Measurements from ENCODE around the gene ATAD3C.
"Not testable (repeated sequence)": the region's sequence is repeated elsewhere in the genome, so short reads cannot be mapped to it uniquely, and the experiment has no call there.

The ATAD3C gene

GRCh38 chr1:1480488-1480867 lies 31.0 kb downstream of the ATAD3C start:
- not testable (repeated sequence) for DNase-seq

GRCh38 chr1:1481811-1482210 lies 32.3 kb downstream of the ATAD3C start:
- not testable (repeated sequence) for DNase-seq

DNA sequence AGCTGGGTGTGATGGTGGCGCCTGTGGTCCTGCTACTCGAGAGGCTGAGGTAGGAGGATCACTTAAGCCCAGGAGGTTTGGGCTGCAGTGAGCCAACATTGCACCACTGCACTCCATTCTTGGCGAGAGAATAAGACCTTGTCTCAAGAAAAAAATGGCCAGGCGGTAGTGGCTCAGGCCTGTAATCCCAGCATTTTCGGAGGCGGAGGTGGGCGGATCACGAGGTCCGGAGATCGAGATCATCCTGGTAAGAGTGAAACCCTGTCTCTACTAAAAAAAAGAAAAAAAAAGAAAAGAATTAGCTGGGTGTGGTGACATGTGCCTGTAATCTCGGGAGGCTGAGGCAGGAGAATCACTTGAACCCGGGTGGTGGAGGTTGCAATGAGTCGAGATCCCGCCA lies 33.4 kb downstream of the ATAD3C start:
- no peak for DNase-seq

DNA sequence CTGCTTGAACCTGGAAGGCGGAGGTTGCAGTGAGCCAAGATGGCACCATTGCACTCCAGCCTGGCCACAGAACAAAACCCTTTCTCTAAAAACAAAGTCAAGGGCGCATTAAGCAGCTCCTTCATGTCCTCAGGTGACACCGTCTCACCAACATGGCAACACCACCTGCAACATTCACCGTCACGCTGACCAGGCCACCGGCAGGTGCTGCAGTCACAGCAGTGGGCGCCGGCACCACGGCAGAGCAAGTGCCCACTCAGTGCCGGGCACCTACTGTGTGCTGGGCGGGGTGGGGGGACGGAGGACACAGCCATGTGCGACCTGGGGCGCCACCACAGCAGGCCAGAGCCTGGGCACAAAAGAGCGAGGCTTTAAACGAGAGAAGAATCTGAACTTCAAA lies 34.2 kb downstream of the ATAD3C start:
- DNase-seq: no peak

- not testable (repeated sequence) for DNase-seq
Measured at GRCh38 chr1:1484976-1485750, 35.7 kb downstream of the ATAD3C start.

- not testable (repeated sequence) for DNase-seq
Measured at GRCh38 chr1:1485755-1486317, 36.3 kb downstream of the ATAD3C start.

DNA sequence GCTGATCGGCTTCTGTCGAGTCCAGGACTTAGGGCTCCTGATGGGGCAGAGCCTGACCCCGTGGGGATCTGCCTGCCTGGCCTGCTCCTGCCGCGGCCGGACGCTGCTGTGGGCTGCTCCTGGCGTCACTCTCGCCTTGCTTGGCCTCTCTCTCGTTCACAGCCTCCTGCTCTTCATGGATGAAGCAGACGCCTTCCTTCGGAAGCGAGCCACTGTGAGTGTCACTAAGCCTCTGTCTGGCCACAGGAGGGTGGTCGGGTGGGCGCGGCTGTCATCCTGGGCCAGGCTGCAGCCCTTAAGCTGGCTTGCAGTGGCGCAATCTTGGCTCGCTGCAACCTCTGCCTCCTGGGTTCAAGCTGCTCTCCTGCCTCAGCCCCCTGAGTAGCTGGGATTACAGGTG lies 38.2 kb downstream of the ATAD3C start:
- DNase-seq: no peak

GRCh38 chr1:1489231-1489630 lies 39.7 kb downstream of the ATAD3C start:
- DNase-seq: no peak

- no peak for DNase-seq
Measured at GRCh38 chr1:1489861-1490260, 40.4 kb downstream of the ATAD3C start.

DNA sequence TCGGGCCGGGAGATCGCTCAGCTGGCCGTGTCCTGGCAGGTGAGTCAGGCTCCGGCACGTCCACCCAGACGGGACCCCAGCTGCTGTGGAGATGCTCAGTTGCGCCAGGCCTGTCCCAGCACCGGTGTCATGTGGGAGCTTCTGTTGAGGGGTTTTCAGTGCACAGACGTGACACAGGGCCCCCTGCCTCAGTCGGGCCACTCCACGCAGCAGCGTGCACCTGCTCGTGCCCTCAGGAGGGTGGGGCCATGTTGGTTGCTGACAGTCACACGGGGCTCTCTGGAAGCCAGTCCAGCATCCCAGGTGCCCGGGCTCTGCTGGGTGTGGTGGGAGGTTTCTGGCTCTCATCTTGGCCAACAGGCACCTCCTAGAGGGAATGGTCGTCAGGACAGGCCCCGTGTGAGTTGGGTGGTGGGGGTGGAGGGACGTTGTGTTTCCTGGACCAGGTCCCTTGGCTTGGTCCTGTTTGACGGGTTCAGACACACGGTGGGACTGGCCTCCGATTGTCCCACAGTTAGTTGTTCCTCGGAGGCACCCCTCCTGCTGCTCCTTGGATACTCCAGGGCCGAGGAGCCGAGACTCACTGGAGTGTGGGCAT lies 41.2 kb downstream of the ATAD3C start:
- DNase-seq: no peak

GRCh38 chr1:1491601-1492000 lies 42.1 kb downstream of the ATAD3C start:
- DNase-seq: no peak

DNA sequence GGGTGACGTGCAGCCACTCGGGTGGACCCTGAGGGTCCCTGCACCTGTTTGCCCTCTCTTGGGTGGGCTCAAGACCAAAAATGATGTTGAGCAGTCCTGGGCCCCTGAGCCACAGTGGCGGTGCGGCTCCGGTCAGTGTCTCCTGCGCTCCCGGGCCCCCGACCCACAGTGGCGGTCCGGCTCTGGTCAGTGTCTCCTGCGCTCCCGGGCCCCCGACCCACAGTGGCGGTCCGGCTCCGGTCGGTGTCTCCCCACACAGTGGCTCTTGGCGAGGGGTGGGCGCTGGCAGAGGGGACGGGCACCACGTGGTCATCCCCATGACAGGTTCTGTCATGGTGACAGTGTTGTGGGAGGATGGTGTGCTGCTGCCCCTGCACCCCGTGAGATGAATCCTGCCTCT lies 44.8 kb downstream of the ATAD3C start:
- DNase-seq: not testable (repeated sequence)

DNA sequence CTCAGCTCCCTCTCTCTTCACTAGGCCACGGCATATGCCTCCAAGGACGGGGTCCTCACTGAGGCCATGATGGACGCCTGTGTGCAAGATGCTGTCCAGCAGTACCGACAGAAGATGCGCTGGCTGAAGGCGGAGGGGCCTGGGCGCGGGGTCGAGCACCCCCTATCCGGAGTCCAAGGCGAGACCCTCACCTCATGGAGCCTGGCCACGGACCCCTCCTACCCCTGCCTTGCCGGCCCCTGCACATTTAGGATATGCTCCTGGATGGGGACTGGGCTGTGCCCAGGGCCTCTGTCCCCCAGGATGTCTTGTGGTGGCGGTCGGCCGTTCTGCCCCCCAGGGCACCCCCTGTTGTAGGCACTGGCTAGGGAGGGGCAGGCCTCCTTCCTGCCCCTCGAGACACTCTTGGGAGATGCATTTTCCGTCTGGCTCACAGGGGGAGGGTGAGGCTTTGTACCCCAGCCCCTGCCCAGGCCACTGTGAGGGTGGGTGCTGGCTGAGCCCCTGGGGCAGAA lies 46.0 kb downstream of the ATAD3C start:
- not testable (repeated sequence) for DNase-seq

GRCh38 chr1:1504777-1505365 lies 55.4 kb downstream of the ATAD3C start:
- peak; percentile 65 for DNase-seq

GRCh38 chr1:1505366-1505798 lies 55.9 kb downstream of the ATAD3C start:
- not testable (repeated sequence) for DNase-seq

DNA sequence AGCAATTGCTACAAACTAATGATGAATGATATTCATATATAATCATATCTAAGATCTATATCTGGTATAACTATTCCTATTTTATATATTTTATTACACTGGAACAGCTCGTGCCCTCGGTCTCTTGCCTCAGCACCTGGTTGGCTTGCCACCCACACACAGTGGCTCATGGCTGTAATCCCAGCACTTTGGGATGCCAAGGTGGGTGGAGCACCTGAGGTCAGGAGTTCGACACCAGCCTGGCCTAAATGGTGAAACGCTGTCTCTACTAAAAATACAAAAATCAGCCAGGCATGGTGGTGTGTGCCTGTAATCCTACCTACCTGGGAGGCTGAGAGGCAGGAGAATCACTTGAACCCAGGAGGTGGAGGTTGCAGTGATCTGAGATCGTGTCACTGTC lies 56.3 kb downstream of the ATAD3C start:
- DNase-seq: not testable (repeated sequence)

DNA sequence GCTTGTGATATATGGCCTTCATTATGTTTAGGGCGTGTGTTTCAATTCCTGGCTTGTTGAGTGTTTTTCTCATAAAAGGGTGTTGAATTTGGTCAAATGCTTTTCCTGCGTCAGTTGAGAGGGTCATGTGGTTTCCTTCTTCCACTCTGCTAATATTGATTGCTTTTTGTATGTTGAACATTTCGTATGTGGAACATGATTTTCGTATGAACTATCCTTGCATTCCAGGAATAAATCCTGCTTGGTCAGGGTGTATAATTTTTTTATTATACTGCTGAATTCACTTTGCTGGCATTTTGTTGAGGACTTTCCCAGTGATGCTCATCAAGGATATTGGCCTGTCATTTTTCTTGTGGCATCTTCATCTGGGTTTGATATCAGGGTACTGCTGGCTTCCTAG lies 57.8 kb downstream of the ATAD3C start:
- DNase-seq: no peak

DNA sequence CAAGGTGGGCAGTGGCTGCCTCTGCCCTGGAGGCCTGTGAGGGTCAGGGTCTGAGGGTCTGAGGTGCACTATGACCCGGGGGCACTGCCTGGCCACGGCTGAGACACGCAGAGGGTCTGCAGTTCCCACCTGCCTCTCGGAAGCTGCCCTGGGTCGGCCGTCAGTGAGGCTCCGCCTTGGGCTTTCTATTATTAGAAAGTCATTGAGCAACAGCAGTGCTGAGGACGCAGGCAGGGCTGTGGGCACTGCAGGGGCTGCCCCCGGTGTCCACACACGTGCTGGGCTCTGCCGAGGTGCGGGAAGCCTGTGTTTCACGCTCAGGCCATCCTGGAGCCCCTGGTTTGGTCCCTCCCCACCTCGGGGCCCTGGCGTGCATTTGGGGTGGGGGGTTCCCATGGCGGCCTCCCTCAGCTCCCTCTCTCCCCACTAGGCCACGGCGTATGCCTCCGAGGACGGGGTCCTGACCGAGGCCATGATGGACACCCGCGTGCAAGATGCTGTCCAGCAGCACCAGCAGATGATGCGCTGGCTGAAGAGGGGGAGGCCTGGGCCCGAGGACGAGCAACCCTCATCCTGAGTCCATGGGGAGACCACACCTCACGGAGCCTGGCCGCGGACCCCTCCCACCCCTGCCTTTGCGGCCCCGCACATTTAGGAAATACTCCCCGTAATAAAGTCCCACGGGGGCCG lies 59.4 kb downstream of the ATAD3C start:
- not testable (repeated sequence) for DNase-seq

DNA sequence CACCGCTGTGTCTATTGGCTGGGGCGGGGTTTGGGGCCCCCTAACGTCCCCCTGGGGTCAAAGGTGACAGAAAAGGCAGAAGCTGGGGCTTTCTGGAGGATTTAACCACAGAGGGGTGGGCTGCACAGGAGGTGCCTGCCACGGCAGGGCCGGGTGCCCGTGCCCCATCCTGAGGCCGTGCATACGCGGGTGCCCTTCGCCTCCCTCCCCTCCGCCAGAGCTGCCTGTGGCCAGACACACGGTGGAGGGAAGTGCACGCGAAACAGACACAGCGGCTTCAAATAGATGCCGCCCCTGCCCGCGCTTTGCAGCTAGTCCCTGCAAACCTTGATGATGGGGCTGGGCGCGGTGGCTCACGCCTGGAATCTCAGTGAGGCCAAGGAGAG lies 60.0 kb downstream of the ATAD3C start:
- DNase-seq: not testable (repeated sequence)

GRCh38 chr1:1510912-1511532 lies 61.5 kb downstream of the ATAD3C start:
- no peak for DNase-seq

DNA sequence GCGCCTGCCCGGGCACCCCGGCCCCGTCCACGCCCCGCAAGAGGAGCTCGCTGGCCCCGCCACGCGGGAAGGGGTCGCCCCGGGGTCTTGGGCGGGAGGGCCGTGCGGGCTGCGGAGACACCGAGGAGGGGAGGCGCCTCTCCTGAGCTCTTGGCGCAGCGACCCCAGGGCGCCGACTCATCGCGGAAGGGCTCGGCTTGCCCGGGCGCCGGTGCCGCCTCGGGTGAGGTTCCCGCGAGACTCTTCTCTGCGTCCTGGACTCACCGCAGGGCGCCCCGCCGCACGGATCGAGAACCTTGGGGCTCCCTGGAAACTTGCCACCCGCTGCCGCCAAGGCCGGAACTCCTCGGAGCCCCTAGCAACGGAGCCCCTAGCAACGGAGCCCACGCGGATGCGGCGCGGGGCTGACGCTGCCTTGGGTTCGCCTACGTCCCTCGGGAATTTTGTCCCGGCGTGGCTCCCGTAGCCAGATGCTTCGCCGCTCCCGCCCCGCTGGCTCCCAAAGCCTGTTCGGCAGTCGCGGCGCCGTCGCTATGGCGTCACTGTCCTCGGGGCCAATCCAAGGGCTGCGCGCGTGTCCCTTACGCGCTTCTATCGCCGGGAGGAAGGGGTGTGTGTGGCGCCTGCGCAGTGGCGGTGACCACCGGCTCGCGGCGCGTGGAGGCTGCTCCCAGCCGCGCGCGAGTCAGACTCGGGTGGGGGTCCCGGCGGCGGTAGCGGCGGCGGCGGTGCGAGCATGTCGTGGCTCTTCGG lies 62.2 kb downstream of the ATAD3C start, which contains the start of gene ATAD3A:
Gene ATAD3A, plus strand, starts transcription at position 630 of the 753 bp plus-strand sequence. Its CDS starts 107 bp downstream, at position 737.
- DNase-seq: peak; percentile 92

GRCh38 chr1:1512425-1512824 lies 62.9 kb downstream of the ATAD3C start:
- not testable (repeated sequence) for DNase-seq

All from activated gamma-delta T cell treated with Interleukin-2 at 50 U/mL for 16 hours (primary cell).